H1 (cell line): ENCODE measurements around the gene PRF1. TPM values are rescaled to one million over a fixed set of nuclear protein-coding genes. Genes with fewer than 3 reads are reported as not detected.

Experiments
- CTCF ChIA-PET: fragments of 300-600 bp; sonication (Branson Sonifier 250); formaldehyde crosslinking; loops from one replicate; lab custom pipeline; 2021; ENCODE audit not compliant: partially characterized antibody; lab: Charles Lee
- POLR2A ChIA-PET: fragments of 300-600 bp; sonication (Branson Sonifier 250); formaldehyde crosslinking; loops from one replicate; lab custom pipeline; 2021; ENCODE audit warnings: inconsistent platforms; ENCODE audit not compliant: partially characterized antibody; lab: Charles Lee
- DNase-seq, 2 experiments: peaks; one replicate each; pipeline versions ENCODE4 v3.0.0 to v3.0.0-alpha.2; 2010 to 2022; ENCODE audit warnings: low spot score in 2 of 2, low read depth in 1 of 2, mixed read lengths in 1 of 2
- FAIRE-seq: peaks from 2 replicates; lab custom pipeline; 2011; peaks lifted over from hg19 to GRCh38; lab: Jason Lieb, UNC
- H2AFZ ChIP-seq: 2 replicates; pipeline ENCODE4 v1.8.1; 2012; ENCODE audit warnings: low read length, inconsistent platforms
- H2AK5ac ChIP-seq: 2 replicates; pipeline ENCODE4 v1.6.1; 2013; ENCODE audit warnings: low read depth, low read length
- H2BK120ac ChIP-seq: replicated peaks from 2 replicates; pipeline ENCODE3; 2013; ENCODE audit warnings: low read depth, low read length, inconsistent platforms
- H2BK12ac ChIP-seq: 2 replicates; pipeline ENCODE4 v1.6.1; 2013; ENCODE audit warnings: low read depth, low read length
- H2BK15ac ChIP-seq: 2 replicates; pipeline ENCODE4 v1.6.1; 2013; ENCODE audit warnings: low read length
- H2BK20ac ChIP-seq: 2 replicates; pipeline ENCODE4 v1.6.1; 2013; ENCODE audit warnings: low read length
- H2BK5ac ChIP-seq: 2 replicates; pipeline ENCODE4 v1.6.1; 2013; ENCODE audit warnings: low read depth, low read length
- H3K14ac ChIP-seq: 2 replicates; pipeline ENCODE4 v1.6.1; 2013; ENCODE audit warnings: inconsistent platforms; ENCODE audit not compliant: insufficient read length
- H3K18ac ChIP-seq: 2 replicates; pipeline ENCODE4 v1.6.1; 2013; ENCODE audit warnings: low read length; ENCODE audit errors: extremely low read depth
- H3K23ac ChIP-seq: 2 replicates; pipeline ENCODE4 v1.6.1; 2013; ENCODE audit warnings: inconsistent platforms; ENCODE audit not compliant: insufficient read length
- H3K23me2 ChIP-seq: 2 replicates; pipeline ENCODE4 v1.6.1; 2013; ENCODE audit warnings: low read depth, low read length
- H3K27ac ChIP-seq: 2 replicates; pipeline ENCODE4 v1.6.1; 2011; ENCODE audit warnings: low read depth, low read length, inconsistent platforms
- H3K27me3 ChIP-seq, 4 experiments: replicated peaks in 1 of 4; 1 replicate in 1 of 4; 2 replicates in 3 of 4; pipeline versions ENCODE4 v1.6.1 to v1.8.1; 2011 to 2013; ENCODE audit warnings: low read length in 3 of 4, mild to moderate bottlenecking in 3 of 4, inconsistent platforms in 2 of 4, mixed read lengths in 2 of 4, moderate library complexity in 1 of 4; ENCODE audit not compliant: control insufficient read depth in 3 of 4, insufficient read depth in 3 of 4; ENCODE audit errors: extremely low read depth in 1 of 4
- H3K36me3 ChIP-seq, 4 experiments: 2 replicates each; pipeline versions ENCODE4 v1.6.1 to v1.8.1; 2011 to 2013; ENCODE audit warnings: mild to moderate bottlenecking in 4 of 4, low read length in 3 of 4, moderate library complexity in 2 of 4, control low read depth in 1 of 4, inconsistent platforms in 1 of 4; ENCODE audit not compliant: insufficient read depth in 4 of 4, control insufficient read depth in 2 of 4
- H3K4ac ChIP-seq: replicated peaks from 2 replicates; pipeline ENCODE3; 2013; ENCODE audit warnings: low read length, low read depth, mixed read lengths, inconsistent platforms; ENCODE audit not compliant: insufficient read length
- H3K4me1 ChIP-seq, 4 experiments: replicated peaks in 1 of 4; 1 replicate in 1 of 4; 2 replicates in 3 of 4; pipeline versions ENCODE4 v1.6.1 to v1.8.1; 2011 to 2013; ENCODE audit warnings: low read length in 3 of 4, inconsistent platforms in 2 of 4, mixed read lengths in 1 of 4; ENCODE audit not compliant: insufficient read depth in 4 of 4, control insufficient read depth in 3 of 4
- H3K4me2 ChIP-seq, 2 experiments: 2 replicates each; pipeline versions ENCODE4 v1.6.1 to v1.8.1; 2011 to 2013; ENCODE audit warnings: low read depth in 2 of 2, low read length in 2 of 2, control low read depth in 1 of 2, inconsistent platforms in 1 of 2, mild to moderate bottlenecking in 1 of 2; ENCODE audit not compliant: insufficient read depth in 1 of 2
- H3K4me3 ChIP-seq, 4 experiments: fragments of 200-600, 300-600 bp in 1 of 4; sonication (generic), shearing (Covaris generic), sonication (Bioruptor Twin) in 1 of 4; 2 replicates each; pipeline versions ENCODE4 v1.5.1 to v1.8.1; 2011 to 2016; ENCODE audit warnings: low read length in 4 of 4, low read depth in 3 of 4, control low read depth in 2 of 4, inconsistent platforms in 2 of 4, mild to moderate bottlenecking in 2 of 4, mixed read lengths in 1 of 4, moderate library complexity in 1 of 4; ENCODE audit not compliant: insufficient read depth in 2 of 4; ENCODE audit errors: extremely low read depth in 1 of 4
- H3K56ac ChIP-seq: replicated peaks from 2 replicates; pipeline ENCODE3; 2013; ENCODE audit warnings: low read depth, mild to moderate bottlenecking, mixed read lengths, low read length, inconsistent platforms; ENCODE audit not compliant: insufficient read length
- H3K79me1 ChIP-seq: 2 replicates; pipeline ENCODE4 v1.6.1; 2013; ENCODE audit warnings: low read depth, low read length, control low read depth
- H3K79me2 ChIP-seq, 2 experiments: 2 replicates each; pipeline versions ENCODE4 v1.6.1 to v1.8.1; 2012 to 2013; ENCODE audit warnings: low read length in 2 of 2, mild to moderate bottlenecking in 2 of 2, inconsistent platforms in 1 of 2; ENCODE audit not compliant: insufficient read depth in 2 of 2, control insufficient read depth in 1 of 2
- H3K9ac ChIP-seq, 4 experiments: replicated peaks in 1 of 4; 1 replicate in 1 of 4; 2 replicates in 3 of 4; pipeline versions ENCODE4 v1.6.1 to v1.8.1; 2011 to 2013; ENCODE audit warnings: low read depth in 3 of 4, low read length in 3 of 4, control low read depth in 2 of 4, mild to moderate bottlenecking in 2 of 4, moderate library complexity in 2 of 4, inconsistent platforms in 1 of 4; ENCODE audit errors: extremely low read depth in 1 of 4
- H3K9me3 ChIP-seq, 2 experiments: 2 replicates each; pipeline versions ENCODE4 v1.6.1 to v1.8.1; 2012 to 2013; ENCODE audit warnings: mild to moderate bottlenecking in 2 of 2, moderate library complexity in 2 of 2, control low read depth in 1 of 2, inconsistent platforms in 1 of 2, low read depth in 1 of 2, low read length in 1 of 2, mixed read lengths in 1 of 2; ENCODE audit not compliant: insufficient read depth in 2 of 2
- H4K20me1 ChIP-seq, 2 experiments: replicated peaks in 1 of 2; 2 replicates each; pipeline versions ENCODE3 to v1.8.1; 2011 to 2013; ENCODE audit warnings: inconsistent platforms in 2 of 2, low read length in 2 of 2, mild to moderate bottlenecking in 1 of 2; ENCODE audit not compliant: insufficient read depth in 2 of 2, control insufficient read depth in 1 of 2
- H4K5ac ChIP-seq: 2 replicates; pipeline ENCODE4 v1.6.1; 2013; ENCODE audit warnings: low read length, low read depth, mixed read lengths, inconsistent platforms; ENCODE audit not compliant: insufficient read length
- H4K8ac ChIP-seq: 2 replicates; pipeline ENCODE4 v1.8.0; 2013; ENCODE audit warnings: mild to moderate bottlenecking, moderate library complexity, low read length, inconsistent platforms; ENCODE audit not compliant: insufficient read depth; ENCODE audit errors: extremely low read depth
- H4K91ac ChIP-seq: replicated peaks from 2 replicates; pipeline ENCODE3; 2013; ENCODE audit warnings: low read length, mixed read lengths, inconsistent platforms; ENCODE audit not compliant: insufficient read length
- CHD1 ChIP-seq: IDR thresholded peaks from 2 replicates; pipeline ENCODE4 v1.6.1; 2012; ENCODE audit warnings: low read depth, low read length, improper control_type of control experiment
- WGBS, 2 experiments: shearing (Covaris generic) in 1 of 2; methylation state at CpG; one replicate each; pipeline versions ENCODE4 v1.1.6 to v1.1.7; 2013 to 2015; ENCODE audit warnings: low lambda C conversion rate in 2 of 2, mixed read lengths in 2 of 2, inconsistent platforms in 1 of 2, low coverage in 1 of 2, missing lambda C conversion rate in 1 of 2; ENCODE audit not compliant: insufficient replicate concordance in 2 of 2, insufficient coverage in 1 of 2, insufficient read length in 1 of 2; ENCODE audit errors: extremely low coverage in 1 of 2, missing lambda C conversion rate in 1 of 2; 5-methylcytosine and 5-hydroxymethylcytosine counted together
- polyA plus RNA-seq, 7 experiments: library from polyadenylated mRNA; depleted of rRNA in 3 of 7; stranded (reverse) in 5 of 7; unstranded in 2 of 7; fragments of >200 nt in 5 of 7; fragments of 200-250 nt in 2 of 7; gene quantifications; 1 replicate in 5 of 7; 2 replicates in 1 of 7; 4 replicates in 1 of 7; pipeline versions ENCODE4 v1.2.1 to v1.2.3, GENCODE V29; 2011 to 2013; ENCODE audit warnings: missing spikeins in 2 of 7, mixed read lengths in 2 of 7
- total RNA-seq: library from RNA; stranded (reverse); fragmentation: NEBNext Ultra II Directional; extraction: Animal tissue kit (Norgen Biotek cat#: 25700); gene quantifications from 2 replicates; pipeline ENCODE4 v1.2.1, GENCODE V29; 2021

The PRF1 gene
- total and polyA plus RNA-seq, 2 of the 8 experiments (the other 6 are each of a cell fraction or from before 2014, with no cell fraction given): 0.15 TPM; not detected in 1

DNA sequence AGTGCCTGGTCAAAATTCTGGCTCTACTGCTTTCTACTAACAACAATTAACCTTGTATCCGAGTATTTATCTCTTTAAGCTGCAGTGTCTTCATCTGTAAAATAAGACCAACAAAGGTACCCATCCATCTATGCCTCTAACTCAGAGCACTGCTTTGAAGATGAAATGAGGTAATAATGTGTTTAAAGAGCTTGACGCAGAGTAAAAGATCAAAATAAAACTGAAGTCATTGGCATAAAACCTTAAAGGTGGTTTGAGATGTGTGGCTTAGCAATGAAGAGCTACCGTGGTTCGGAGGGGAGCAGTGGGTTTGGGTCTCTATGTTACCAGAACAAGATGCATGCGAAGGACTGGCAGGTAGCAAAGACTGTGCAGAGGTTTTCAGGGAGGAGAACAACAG, 16.1 kb upstream of the PRF1 start:
- ChIA-PET POLR2A (interaction anchor here (0.7 to 1.1 kb wide), 2 partner anchors 159 to 284 kb away, joined by 3 read pairs; no protein-coding TSS in a partner anchor), CTCF (interaction anchor here (0.8 to 4.1 kb wide), 23 partner anchors 14 to 260 kb away, joined by 3 to 25 read pairs (median 4); no protein-coding TSS in a partner anchor)
- Histone ChIP-seq H3K23ac (no peak overlapping the region), H3K23me2 (no peaks in the 10 kb centered on the region), H3K14ac (no peak overlapping the region), H4K91ac (no peak overlapping the region), H3K4ac (no peak overlapping the region), H4K20me1 (no peaks in the 10 kb centered on the region), H3K4me2 (no peak overlapping the region), H2AFZ (no peak overlapping the region), H2AK5ac (no peak overlapping the region), H3K79me2 (no peaks in the 10 kb centered on the region), H3K4me3 (no peak overlapping the region), H3K9ac (no peak overlapping the region), H2BK5ac (no peak overlapping the region; the same call in 1 of the 2 replicates), H2BK120ac (no peak overlapping the region), H3K79me1 (no peaks in the 10 kb centered on the region), H2BK12ac (peak overlapping the region; percentile 52; the same call in 1 of the 2 replicates), H3K9me3 (peaks cover 7 to 9% of the 10 kb centered on the region in 2 experiments; a peak in 3 of 4 replicates), H3K27ac (no peak overlapping the region), H4K5ac (no peak overlapping the region), H3K4me1 (peaks cover 3 to 10% (median 8%) of the 10 kb centered on the region in 4 experiments), H2BK20ac (no peak overlapping the region), H3K56ac (no peak overlapping the region), H3K36me3 (no peaks in the 10 kb centered on the region), H4K8ac (no peak overlapping the region), H3K27me3 (no peaks in the 10 kb centered on the region; a peak in 1 of 7 replicates), H3K18ac (no peak overlapping the region), H2BK15ac (no peak overlapping the region)
- DNase-seq: no peak
- 87% methylated on average over 5 of the region's 5 CpGs; no CpG with 5 or more reads in 1 of the 2 experiments for whole genome bisulfite sequencing, 2 experiments
- FAIRE-seq: no peak
- no peak for TF ChIP-seq CHD1
